Hepatocyte (in vitro differentiated cells): ENCODE measurements around the gene NMRK1. TPM values are rescaled to one million over a fixed set of nuclear protein-coding genes. Genes with fewer than 3 reads are reported as not detected.

Experiments used
- DNase-seq: peaks from one replicate; pipeline ENCODE4 v3.0.0-alpha.2; 2016; ENCODE audit warnings: low spot score
- H2AFZ ChIP-seq: fragments of 200-600 bp; sonication (generic); 2 replicates; pipeline ENCODE4 v1.6.0; 2016; ENCODE audit warnings: antibody characterized with exemption, mild to moderate bottlenecking
- H3K27ac ChIP-seq: fragments of 200-600 bp; sonication (generic); 2 replicates; pipeline ENCODE4 v1.5.1; 2016; ENCODE audit warnings: mild to moderate bottlenecking
- H3K27me3 ChIP-seq: fragments of 200-600 bp; sonication (generic); 2 replicates; pipeline ENCODE4 v1.6.1; 2016
- H3K36me3 ChIP-seq: fragments of 200-600 bp; sonication (generic); replicated peaks from 2 replicates; pipeline ENCODE4 v1.5.1; 2016; ENCODE audit warnings: low read depth; ENCODE audit not compliant: insufficient read depth
- H3K4me1 ChIP-seq: fragments of 200-600 bp; sonication (generic); 2 replicates; pipeline ENCODE4 v1.5.1; 2016; ENCODE audit warnings: mild to moderate bottlenecking, moderate library complexity; ENCODE audit not compliant: insufficient read depth
- H3K4me2 ChIP-seq: fragments of 200-600 bp; sonication (generic); 2 replicates; pipeline ENCODE4 v1.6.0; 2016
- H3K4me3 ChIP-seq: fragments of 200-600 bp; sonication (generic); 2 replicates; pipeline ENCODE4 v1.5.1; 2016; ENCODE audit warnings: mild to moderate bottlenecking
- H3K79me2 ChIP-seq: fragments of 200-600 bp; sonication (generic); 2 replicates; pipeline ENCODE4 v1.6.0; 2017; ENCODE audit warnings: mild to moderate bottlenecking
- H3K9me2 ChIP-seq: fragments of 200-600 bp; sonication (generic); replicated peaks from 2 replicates; pipeline ENCODE4 v1.6.0; 2017; ENCODE audit warnings: mild to moderate bottlenecking; ENCODE audit not compliant: insufficient read depth
- H3K9me3 ChIP-seq: fragments of 200-600 bp; sonication (generic); 2 replicates; pipeline ENCODE4 v1.5.1; 2016; ENCODE audit warnings: low read depth, mild to moderate bottlenecking
- H4K20me1 ChIP-seq: fragments of 200-600 bp; sonication (generic); 2 replicates; pipeline ENCODE4 v1.6.0; 2016; ENCODE audit warnings: mild to moderate bottlenecking; ENCODE audit not compliant: insufficient read depth, poor library complexity, severe bottlenecking
- CTCF ChIP-seq: fragments of 200-600 bp; sonication (generic); IDR thresholded peaks from 2 replicates; pipeline ENCODE4 v1.5.1; 2016; ENCODE audit warnings: antibody characterized with exemption, mild to moderate bottlenecking; ENCODE audit not compliant: poor library complexity
- EZH2 ChIP-seq: fragments of 200-600 bp; sonication (generic); IDR thresholded peaks from 2 replicates; pipeline ENCODE4 v1.6.1; 2016; ENCODE audit warnings: antibody characterized with exemption, mild to moderate bottlenecking, borderline replicate concordance
- EZH2phosphoT487 ChIP-seq: fragments of 200-600 bp; sonication (generic); IDR thresholded peaks from one replicate; pipeline ENCODE4 v1.6.1; 2018; ENCODE audit warnings: antibody characterized with exemption, mild to moderate bottlenecking, low read depth, moderate library complexity; ENCODE audit not compliant: unreplicated experiment, severe bottlenecking
- WGBS: methylation state at CpG from one replicate; pipeline ENCODE4 v1.1.6; 2016; ENCODE audit warnings: low lambda C conversion rate; ENCODE audit errors: missing lambda C conversion rate; 5-methylcytosine and 5-hydroxymethylcytosine counted together
- polyA plus RNA-seq: library from polyadenylated mRNA; unstranded; fragments of >200 nt; fragmentation: Nextera tagmentation; extraction: Ambion mirVana; gene quantifications from 2 replicates; pipeline ENCODE4 v1.2.1, GENCODE V29; 2016
- small RNA-seq: library from RNA; depleted of rRNA; stranded (forward); fragments of <200 nt; gene quantifications from one replicate; pipeline ENCODE3, GENCODE V24; 2014
- total RNA-seq: library from RNA; depleted of rRNA; stranded (reverse); fragments of >200 nt; gene quantifications from 2 replicates; pipeline ENCODE4 v1.2.3, GENCODE V29; 2014

The NMRK1 gene
- total and polyA plus RNA-seq, 2 experiments from 2014 or later: 13.6 to 16.1 TPM

GRCh38 chr9:75017378-75017777, 70.6 kb downstream of the NMRK1 start:
- H3K9me3 ChIP-seq: no peaks in the 10 kb centered on the region
- no peak for TF ChIP-seq CTCF
- no peak for TF ChIP-seq EZH2phosphoT487
- TF ChIP-seq EZH2: no peak
- no peak overlapping the region for H2AFZ ChIP-seq
- no peak overlapping the region for H3K27ac ChIP-seq
- DNase-seq: no peak
- H3K9me2 ChIP-seq: no peaks in the 10 kb centered on the region
- H3K4me3 ChIP-seq: no peak overlapping the region
- peaks cover 39% of the 10 kb centered on the region for H3K79me2 ChIP-seq
- H3K27me3 ChIP-seq: no peaks in the 10 kb centered on the region
- peaks cover 4% of the 10 kb centered on the region for H4K20me1 ChIP-seq
- H3K4me2 ChIP-seq: no peak overlapping the region
- no peaks in the 10 kb centered on the region for H3K36me3 ChIP-seq
- H3K4me1 ChIP-seq: no peaks in the 10 kb centered on the region
- 97% methylated on average over 3 of the region's 3 CpGs for WGBS

DNA sequence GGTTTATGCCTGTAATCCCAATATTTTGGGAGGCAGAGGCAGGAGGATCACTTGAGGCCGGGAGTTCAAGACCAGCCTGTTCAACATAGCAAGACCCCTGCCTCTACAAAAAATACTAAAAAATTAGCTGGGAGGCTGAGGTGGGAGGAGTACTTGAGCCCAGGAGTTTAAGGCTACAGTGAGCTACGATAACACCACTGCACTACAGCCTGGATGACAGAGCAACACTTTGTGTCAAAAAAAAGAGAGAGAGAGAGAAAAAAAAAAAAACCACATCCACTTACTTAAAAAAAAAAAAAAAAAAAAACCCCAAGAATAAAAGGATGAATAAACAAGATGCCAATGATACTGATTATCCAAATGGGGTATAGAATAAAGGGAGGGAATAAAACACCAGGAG, 74.2 kb downstream of the NMRK1 start:
- DNase-seq: no peak
- Histone ChIP-seq H3K36me3 (no peaks in the 10 kb centered on the region), H2AFZ (no peak overlapping the region), H3K9me3 (no peaks in the 10 kb centered on the region), H3K79me2 (peaks cover 8% of the 10 kb centered on the region), H3K27me3 (no peaks in the 10 kb centered on the region), H3K4me3 (no peak overlapping the region), H3K4me1 (no peaks in the 10 kb centered on the region), H3K27ac (no peak overlapping the region), H4K20me1 (no peaks in the 10 kb centered on the region), H3K9me2 (no peaks in the 10 kb centered on the region), H3K4me2 (no peak overlapping the region)
- TF ChIP-seq EZH2phosphoT487 (no peak), EZH2 (no peak), CTCF (no peak)
- WGBS: 89% methylated on average over 2 of the region's 2 CpGs

Small RNAs within 50 kb of the gene (small RNA-seq; reads per million reads assigned to genes)
- gene RF02271: not detected

Other genes starting within 250 kb of the NMRK1 start
- 19.0 and 20.3 TPM in 2 replicates for gene TRPM6, start 200.2 kb downstream of the NMRK1 start, total RNA-seq
- gene TRPM6, start 200.2 kb downstream of the NMRK1 start, polyA plus RNA-seq: 3.7 and 3.8 TPM in 2 replicates
- 10.1 and 13.0 TPM in 2 replicates for gene C9orf40, start 135.2 kb downstream of the NMRK1 start, total RNA-seq
- 11.1 and 17.4 TPM in 2 replicates for gene C9orf40, start 135.2 kb downstream of the NMRK1 start, polyA plus RNA-seq
- 37.1 and 45.8 TPM in 2 replicates for gene CARNMT1, start 59.9 kb downstream of the NMRK1 start, total RNA-seq
- 9.1 and 14.5 TPM in 2 replicates for gene CARNMT1, start 59.9 kb downstream of the NMRK1 start, polyA plus RNA-seq
- 22.4 and 25.3 TPM in 2 replicates for gene OSTF1, start 359 bp upstream of the NMRK1 start, total RNA-seq
- 29.1 and 30.3 TPM in 2 replicates for gene OSTF1, start 359 bp upstream of the NMRK1 start, polyA plus RNA-seq